Lung (tissue), 12 donors: ENCODE data around the gene IFI27L2. TPM values are rescaled to one million over a fixed set of nuclear protein-coding genes. Genes with fewer than 3 reads are reported as not detected.

Source experiments
- ATAC-seq: fragments of 200-7000 bp; cut with Tn5 transposase; one replicate; pipeline ENCODE4 v1.9.1; 2020; ENCODE audit warnings: moderate number of reproducible peaks; ENCODE audit not compliant: insufficient read depth, low FRiP score
- DNase-seq, 3 donors: peaks; one replicate each; pipeline ENCODE4 v3.0.0-alpha.2; 2013 to 2017
- H3K27ac ChIP-seq, 2 donors: one replicate each; pipeline ENCODE4 v1.5.1; 2013; ENCODE audit warnings: mild to moderate bottlenecking in 2 of 2, moderate library complexity in 2 of 2, control low read depth in 1 of 2, inconsistent platforms in 1 of 2, low read depth in 1 of 2, low read length in 1 of 2
- H3K27me3 ChIP-seq, 3 donors: one replicate each; pipeline ENCODE4 v1.5.1; 2013; ENCODE audit warnings: low read length in 2 of 3; ENCODE audit not compliant: control insufficient read depth in 3 of 3, insufficient read depth in 3 of 3
- H3K36me3 ChIP-seq, 4 donors: one replicate each; pipeline ENCODE4 v1.5.1; 2013; ENCODE audit warnings: low read length in 4 of 4, mild to moderate bottlenecking in 1 of 4, moderate library complexity in 1 of 4; ENCODE audit not compliant: control insufficient read depth in 4 of 4, insufficient read depth in 4 of 4
- H3K4me1 ChIP-seq, 5 donors: one replicate each; pipeline ENCODE4 v1.5.1; 2013; ENCODE audit warnings: low read length in 5 of 5, mild to moderate bottlenecking in 2 of 5, moderate library complexity in 1 of 5; ENCODE audit not compliant: control insufficient read depth in 5 of 5, insufficient read depth in 5 of 5
- H3K4me3 ChIP-seq: one replicate; pipeline ENCODE4 v1.5.1; 2013; ENCODE audit warnings: mild to moderate bottlenecking, control low read depth, moderate library complexity
- H3K9ac ChIP-seq, 2 donors: one replicate each; pipeline ENCODE4 v1.5.1; 2013; ENCODE audit warnings: low read length in 2 of 2, control low read depth in 1 of 2; ENCODE audit not compliant: insufficient read depth in 1 of 2
- H3K9me3 ChIP-seq, 4 donors: one replicate each; pipeline ENCODE4 v1.5.1; 2013; ENCODE audit warnings: low read length in 3 of 4, mild to moderate bottlenecking in 1 of 4, moderate library complexity in 1 of 4; ENCODE audit not compliant: control insufficient read depth in 4 of 4, insufficient read depth in 3 of 4
- WGBS, 2 donors: extraction: QIAGEN DNeasy Blood & Tissue Kit; methylation state at CpG; one replicate each; pipeline ENCODE4 v1.1.7; 2013; 5-methylcytosine and 5-hydroxymethylcytosine counted together
- polyA plus RNA-seq, 2 donors: library from polyadenylated mRNA; stranded (reverse); fragments of 200-250 nt; gene quantifications; one replicate each; pipeline ENCODE4 v1.2.1, GENCODE V29; 2013
- total RNA-seq, 2 donors: library from RNA; depleted of rRNA in 1 of 2; stranded (reverse); fragments of >200 nt in 1 of 2; gene quantifications; one replicate each; pipeline ENCODE4 v1.2.1, GENCODE V29; 2014 to 2021
- TF ChIP-seq, protein P1 (sequence below): IDR thresholded peaks from 2 replicates; pipeline ENCODE4 v1.5.1; 2012; ENCODE audit warnings: mild to moderate bottlenecking; ENCODE audit errors: control extremely low read depth, extremely low read depth
- donor health status: control.
- donor health status: control.
- donor health status: Bipolar disorder and iron deficiency.
- donor health status: healthy.
- donor health status: DM: yes; HTN: yes; CAD: no.

The IFI27L2 gene
- total and polyA plus RNA-seq, 4 donors: 27.2 to 127 (median 73.4) TPM

DNA sequence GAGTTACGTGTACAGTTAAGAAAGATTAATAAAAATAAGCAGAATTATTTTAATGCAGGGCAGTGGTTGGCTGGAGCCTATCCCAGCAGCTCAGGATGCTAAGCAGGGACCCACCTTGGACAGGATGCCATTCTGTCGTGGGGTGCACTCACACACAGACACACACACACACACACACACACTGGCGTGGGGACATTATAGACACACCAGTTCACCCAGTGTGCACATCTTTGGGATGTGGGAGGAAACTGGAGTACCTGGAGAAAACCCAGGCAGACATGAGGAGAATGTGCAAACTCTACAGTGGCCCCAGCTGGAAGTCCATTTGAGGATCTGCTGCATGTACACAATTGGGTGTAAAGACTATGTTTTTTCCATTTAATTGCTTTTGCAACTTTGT, 12.8 kb upstream of the IFI27L2 start:
- H3K9me3 ChIP-seq: no peaks in the 10 kb centered on the region
- WGBS, 2 donors: 76 to 87% methylated on average over 3 of the region's 3 CpGs
- TF ChIP-seq, protein P1, sequence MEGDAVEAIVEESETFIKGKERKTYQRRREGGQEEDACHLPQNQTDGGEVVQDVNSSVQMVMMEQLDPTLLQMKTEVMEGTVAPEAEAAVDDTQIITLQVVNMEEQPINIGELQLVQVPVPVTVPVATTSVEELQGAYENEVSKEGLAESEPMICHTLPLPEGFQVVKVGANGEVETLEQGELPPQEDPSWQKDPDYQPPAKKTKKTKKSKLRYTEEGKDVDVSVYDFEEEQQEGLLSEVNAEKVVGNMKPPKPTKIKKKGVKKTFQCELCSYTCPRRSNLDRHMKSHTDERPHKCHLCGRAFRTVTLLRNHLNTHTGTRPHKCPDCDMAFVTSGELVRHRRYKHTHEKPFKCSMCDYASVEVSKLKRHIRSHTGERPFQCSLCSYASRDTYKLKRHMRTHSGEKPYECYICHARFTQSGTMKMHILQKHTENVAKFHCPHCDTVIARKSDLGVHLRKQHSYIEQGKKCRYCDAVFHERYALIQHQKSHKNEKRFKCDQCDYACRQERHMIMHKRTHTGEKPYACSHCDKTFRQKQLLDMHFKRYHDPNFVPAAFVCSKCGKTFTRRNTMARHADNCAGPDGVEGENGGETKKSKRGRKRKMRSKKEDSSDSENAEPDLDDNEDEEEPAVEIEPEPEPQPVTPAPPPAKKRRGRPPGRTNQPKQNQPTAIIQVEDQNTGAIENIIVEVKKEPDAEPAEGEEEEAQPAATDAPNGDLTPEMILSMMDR: no peak

DNA sequence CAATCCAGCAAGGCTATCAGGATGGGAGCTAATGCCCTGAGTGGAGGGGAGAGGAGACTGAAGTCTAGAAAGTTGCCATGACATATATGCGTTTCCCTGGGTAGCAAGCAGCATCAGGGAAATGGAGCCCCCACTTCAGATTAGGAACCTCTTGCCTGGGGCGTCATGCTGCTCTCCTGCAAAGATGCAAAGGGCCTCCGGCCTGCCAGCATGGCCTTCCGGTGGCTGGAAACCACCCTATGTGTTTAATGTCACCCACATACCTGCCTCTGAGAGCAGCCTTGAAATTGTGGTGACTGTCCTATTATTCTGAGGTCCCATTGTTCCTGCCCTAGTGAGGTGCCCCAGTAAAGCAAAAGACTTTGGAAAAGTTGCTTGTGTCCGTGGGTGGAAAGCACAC, 10.0 kb upstream of the IFI27L2 start:
- peaks cover 0 to 2% (median 0%) of the 10 kb centered on the region in 3 donors for H3K27me3 ChIP-seq
- WGBS, 2 donors: 91 to 93% methylated on average over 5 of the region's 5 CpGs
- no peak overlapping the region for H3K4me3 ChIP-seq
- H3K27ac ChIP-seq: no peak overlapping the region
- H3K4me1 ChIP-seq: no peaks in the 10 kb centered on the region
- ATAC-seq (no peak), DNase-seq (no peak)
- H3K9ac ChIP-seq: no peak overlapping the region
- H3K36me3 ChIP-seq: no peaks in the 10 kb centered on the region
- TF ChIP-seq, protein P1: no peak
- peaks cover 0 to 1% (median 0%) of the 10 kb centered on the region in 4 donors for H3K9me3 ChIP-seq

More for the DNA sequence above, 12.8 kb upstream of the IFI27L2 start:
- Histone ChIP-seq H3K4me3 (no peak overlapping the region), H3K27ac (no peak overlapping the region), H3K4me1 (peaks cover 0 to 8% (median 0%) of the 10 kb centered on the region in 5 donors), H3K36me3 (no peaks in the 10 kb centered on the region), H3K27me3 (no peaks in the 10 kb centered on the region), H3K9ac (no peak overlapping the region)
- DNase-seq: no peak
- ATAC-seq: no peak

DNA sequence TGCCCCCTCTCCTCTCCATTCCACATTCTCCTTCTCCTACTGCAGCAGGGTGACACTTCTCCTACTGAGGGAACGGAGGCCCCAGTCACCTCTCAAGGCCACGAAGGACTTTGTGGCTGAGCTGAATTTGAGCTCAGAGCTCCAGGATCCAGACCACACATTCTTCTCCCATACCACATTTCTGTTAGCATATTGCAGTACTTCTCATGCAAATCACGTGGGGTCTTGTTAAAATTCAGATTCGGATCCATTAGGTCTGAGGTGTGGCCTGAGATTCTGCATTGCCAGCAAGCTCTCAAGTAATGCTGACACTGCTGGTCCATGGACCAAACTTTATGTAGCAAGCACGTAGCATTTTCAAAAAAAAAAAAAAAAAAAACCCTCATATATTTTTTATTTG, 9.6 kb upstream of the IFI27L2 start:
- Histone ChIP-seq H3K27ac (peak overlapping the region in 1 of 2 donors; percentile 55), H3K9me3 (peaks cover 0 to 1% (median 0%) of the 10 kb centered on the region in 4 donors), H3K27me3 (peaks cover 0 to 2% (median 1%) of the 10 kb centered on the region in 3 donors), H3K4me1 (no peaks in the 10 kb centered on the region), H3K9ac (no peak overlapping the region), H3K4me3 (no peak overlapping the region), H3K36me3 (no peaks in the 10 kb centered on the region)
- DNase-seq: no peak
- TF ChIP-seq, protein P1: no peak
- ATAC-seq: no peak
- WGBS, 2 donors: 76 to 81% methylated on average over 5 of the region's 5 CpGs

DNA sequence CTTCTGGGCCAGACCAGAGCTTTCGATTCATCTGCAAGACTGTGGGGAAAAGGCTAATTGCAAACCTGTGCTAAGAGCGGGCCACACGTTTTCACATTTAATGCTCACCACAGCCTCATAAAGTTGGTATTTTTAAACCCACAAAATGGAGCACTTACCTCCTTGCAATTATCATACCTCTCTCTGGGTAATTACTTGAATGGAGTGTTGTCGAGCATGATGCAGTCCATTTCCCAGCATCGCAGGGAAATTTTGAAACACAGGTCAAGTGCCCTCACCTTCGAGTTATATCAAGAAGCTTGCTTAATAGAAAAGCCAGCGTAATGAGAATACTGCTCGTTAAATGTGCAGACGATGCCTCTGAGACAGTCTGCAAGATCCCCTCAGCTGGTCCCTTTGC, 8.8 kb upstream of the IFI27L2 start:
- DNase-seq (no peak), ATAC-seq (no peak)
- Histone ChIP-seq H3K9me3 (peaks cover 0 to 1% (median 0%) of the 10 kb centered on the region in 4 donors), H3K27me3 (peaks cover 0 to 2% (median 2%) of the 10 kb centered on the region in 3 donors), H3K4me3 (no peak overlapping the region), H3K36me3 (no peaks in the 10 kb centered on the region), H3K9ac (no peak overlapping the region), H3K4me1 (no peaks in the 10 kb centered on the region), H3K27ac (peak overlapping the region in 1 of 2 donors; percentile 65)
- TF ChIP-seq, protein P1: no peak
- WGBS, 2 donors: 73 to 86% methylated on average over 9 of the region's 9 CpGs
